Body of pancreas (tissue), 4 donors: Measurements from ENCODE around the gene RPGRIP1L.

ENCODE experiments used
- CTCF ChIP-seq, 7 experiments: fragments of 450-650 bp in 4 of 7; fragments of 200-600 bp in 3 of 7; sonication (generic) in 3 of 7; IDR thresholded peaks; one replicate each; pipeline ENCODE4 v1.5.1; 2016 to 2019; ENCODE audit warnings: antibody characterized with exemption in 7 of 7
- POLR2A ChIP-seq, 3 donors: fragments of 450-650 bp; IDR thresholded peaks; one replicate each; pipeline ENCODE4 v1.6.1; 2016; ENCODE audit warnings: antibody characterized with exemption in 3 of 3, mild to moderate bottlenecking in 2 of 3

- no peak for TF ChIP-seq CTCF (IDR thresholded peaks at IDR 0.05)
- TF ChIP-seq POLR2A (IDR thresholded peaks at IDR 0.05), result no peak
These were observed 41.6 kb downstream of the RPGRIP1L start for GRCh38 chr16:53662072-53662471.
